ENCODE results near the gene LSP1.

Gene LSP1

DNA sequence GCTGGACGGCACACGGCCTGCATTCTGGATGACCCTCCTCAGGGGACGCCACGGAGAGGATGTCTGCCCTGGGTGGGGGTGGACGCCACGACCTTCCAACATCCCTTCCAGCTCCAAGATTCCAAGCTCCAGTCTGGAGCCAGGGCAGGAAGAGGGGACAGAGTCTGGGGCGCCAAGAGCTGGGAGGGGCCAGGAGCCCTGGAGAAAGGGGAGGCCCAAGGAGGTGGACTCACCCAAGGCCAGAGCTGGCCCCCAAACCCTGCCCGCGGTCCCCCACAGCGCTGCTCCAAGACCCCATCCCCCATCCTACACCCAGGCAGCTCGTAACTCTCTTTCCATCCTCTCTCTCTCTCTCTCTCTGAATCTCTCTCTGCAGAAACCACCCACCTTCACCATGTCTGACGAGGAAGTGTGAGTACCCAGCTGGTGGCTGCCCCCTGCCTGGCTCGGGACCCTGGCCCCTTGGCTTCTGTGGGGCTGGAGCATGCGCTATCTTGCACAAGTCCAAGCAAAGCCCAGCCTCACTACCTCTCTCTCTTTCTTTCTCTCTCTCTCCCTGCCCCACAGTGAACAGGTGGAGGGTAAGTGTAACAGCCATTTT is 69.7 kb downstream of the LSP1 start:
- TF ChIP-seq, protein P1, sequence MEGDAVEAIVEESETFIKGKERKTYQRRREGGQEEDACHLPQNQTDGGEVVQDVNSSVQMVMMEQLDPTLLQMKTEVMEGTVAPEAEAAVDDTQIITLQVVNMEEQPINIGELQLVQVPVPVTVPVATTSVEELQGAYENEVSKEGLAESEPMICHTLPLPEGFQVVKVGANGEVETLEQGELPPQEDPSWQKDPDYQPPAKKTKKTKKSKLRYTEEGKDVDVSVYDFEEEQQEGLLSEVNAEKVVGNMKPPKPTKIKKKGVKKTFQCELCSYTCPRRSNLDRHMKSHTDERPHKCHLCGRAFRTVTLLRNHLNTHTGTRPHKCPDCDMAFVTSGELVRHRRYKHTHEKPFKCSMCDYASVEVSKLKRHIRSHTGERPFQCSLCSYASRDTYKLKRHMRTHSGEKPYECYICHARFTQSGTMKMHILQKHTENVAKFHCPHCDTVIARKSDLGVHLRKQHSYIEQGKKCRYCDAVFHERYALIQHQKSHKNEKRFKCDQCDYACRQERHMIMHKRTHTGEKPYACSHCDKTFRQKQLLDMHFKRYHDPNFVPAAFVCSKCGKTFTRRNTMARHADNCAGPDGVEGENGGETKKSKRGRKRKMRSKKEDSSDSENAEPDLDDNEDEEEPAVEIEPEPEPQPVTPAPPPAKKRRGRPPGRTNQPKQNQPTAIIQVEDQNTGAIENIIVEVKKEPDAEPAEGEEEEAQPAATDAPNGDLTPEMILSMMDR (IDR thresholded peaks at IDR 0.05; ENCODE audit: insufficient read depth, low read depth, low read length, missing control alignments) = no peak
- no peak for DNase-seq (ENCODE audit: low read depth)
- H3K4me3 ChIP-seq (ENCODE audit: low read length) = no peak overlapping the region

DNA sequence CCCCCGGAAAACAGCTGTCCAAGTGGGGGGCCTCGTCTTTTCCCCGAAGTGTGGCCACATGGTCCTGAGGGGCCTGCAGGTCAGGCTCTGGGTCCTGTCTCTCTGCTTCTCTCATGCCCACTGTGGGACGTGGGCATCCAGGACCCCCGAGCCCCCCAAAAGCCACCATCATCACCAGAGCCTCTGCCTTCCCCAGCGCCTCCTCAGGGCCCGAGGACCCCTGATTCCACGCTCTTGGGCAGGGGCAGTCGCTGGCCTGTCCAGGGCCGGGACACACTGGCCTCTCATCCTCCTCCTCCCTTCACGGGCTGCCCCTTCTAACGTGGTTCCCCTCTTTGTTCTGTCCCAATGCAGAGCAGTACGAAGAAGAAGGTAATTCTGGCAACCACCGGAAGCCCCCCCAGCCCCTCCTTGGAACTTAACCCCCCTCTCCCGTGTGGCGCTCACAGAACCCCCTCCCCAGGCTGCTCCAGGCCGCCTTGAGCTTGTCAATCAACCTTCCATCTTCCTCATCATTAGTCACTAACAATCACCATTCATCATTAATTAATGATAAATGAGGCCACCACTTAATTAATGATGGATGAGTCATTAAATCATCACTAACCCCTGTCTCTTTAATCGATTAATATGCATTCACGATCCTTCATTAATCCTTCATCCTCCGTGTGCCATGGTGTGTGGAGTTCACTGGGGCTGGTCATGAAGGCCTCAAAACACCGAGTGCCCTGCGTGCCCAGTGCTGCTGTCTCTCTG is 70.5 kb downstream of the LSP1 start:
- H3K4me3 ChIP-seq (ENCODE audit: low read length) = no peak overlapping the region
- DNase-seq (ENCODE audit: low read depth) = no peak
- TF ChIP-seq, protein P1 (IDR thresholded peaks at IDR 0.05; ENCODE audit: insufficient read depth, low read depth, low read length, missing control alignments) = no peak

DNA sequence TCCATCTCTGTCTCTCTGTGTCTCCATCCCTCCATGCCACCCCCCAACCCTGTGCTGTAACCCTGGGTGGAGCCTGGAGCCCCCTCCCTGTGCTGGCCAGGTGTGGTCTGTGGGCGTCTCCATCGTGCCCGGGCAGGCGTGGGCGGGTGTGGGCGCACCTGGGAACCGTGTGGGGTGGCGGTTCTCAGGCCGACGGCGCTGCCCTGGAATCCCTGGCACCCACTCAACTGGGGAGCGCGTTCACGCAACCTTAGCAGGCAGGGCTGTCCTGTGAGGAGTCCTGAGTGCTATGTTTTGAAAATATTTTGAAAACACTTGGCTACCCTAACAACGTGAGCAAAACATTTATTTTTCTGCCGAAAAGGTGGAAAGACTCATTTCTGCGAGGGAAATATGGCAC is 71.3 kb downstream of the LSP1 start:
- TF ChIP-seq, protein P1 (IDR thresholded peaks at IDR 0.05; ENCODE audit: insufficient read depth, low read depth, low read length, missing control alignments) = no peak
- H3K4me3 ChIP-seq (ENCODE audit: low read length) = no peak overlapping the region
- DNase-seq (ENCODE audit: low read depth) = peak; percentile 71

DNA sequence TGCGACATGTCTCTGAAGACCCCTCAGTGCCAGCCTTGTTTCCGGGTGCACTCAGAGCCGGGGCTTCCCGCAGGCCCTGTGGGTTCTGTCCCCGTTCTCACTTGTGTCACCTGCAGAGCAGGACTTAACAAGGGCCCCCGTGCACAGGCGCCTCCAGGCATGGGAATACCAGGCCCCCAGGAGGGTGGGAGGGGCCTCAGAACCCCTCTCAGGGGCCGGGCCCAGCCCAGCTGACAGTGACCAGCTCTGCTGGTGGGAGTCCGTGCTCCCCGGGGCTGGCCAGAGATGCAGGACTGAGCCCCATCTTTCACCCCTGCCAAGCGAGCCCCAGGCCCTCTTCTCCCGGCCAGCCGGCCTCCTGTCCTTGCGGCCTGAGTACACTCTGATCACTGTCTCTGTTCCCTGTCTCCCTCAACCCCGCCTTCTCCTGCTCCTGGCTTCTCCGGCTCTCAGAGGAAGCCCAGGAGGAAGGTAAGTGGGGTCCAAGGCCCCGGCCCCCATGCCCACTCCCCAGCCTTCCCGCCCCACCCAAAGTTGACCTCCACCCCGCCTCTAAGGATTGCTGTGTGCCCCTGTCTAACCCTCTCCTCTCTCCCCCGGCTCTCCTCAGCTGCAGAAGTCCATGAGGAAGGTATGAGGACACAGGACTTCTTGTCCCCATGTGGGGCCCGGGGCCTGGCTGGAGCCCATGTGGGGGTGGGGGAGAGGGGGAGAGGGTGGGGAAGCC is 71.9 kb downstream of the LSP1 start:
- TF ChIP-seq, protein P1 (IDR thresholded peaks at IDR 0.05; ENCODE audit: insufficient read depth, low read depth, low read length, missing control alignments) = no peak
- no peak for DNase-seq (ENCODE audit: low read depth)

DNA sequence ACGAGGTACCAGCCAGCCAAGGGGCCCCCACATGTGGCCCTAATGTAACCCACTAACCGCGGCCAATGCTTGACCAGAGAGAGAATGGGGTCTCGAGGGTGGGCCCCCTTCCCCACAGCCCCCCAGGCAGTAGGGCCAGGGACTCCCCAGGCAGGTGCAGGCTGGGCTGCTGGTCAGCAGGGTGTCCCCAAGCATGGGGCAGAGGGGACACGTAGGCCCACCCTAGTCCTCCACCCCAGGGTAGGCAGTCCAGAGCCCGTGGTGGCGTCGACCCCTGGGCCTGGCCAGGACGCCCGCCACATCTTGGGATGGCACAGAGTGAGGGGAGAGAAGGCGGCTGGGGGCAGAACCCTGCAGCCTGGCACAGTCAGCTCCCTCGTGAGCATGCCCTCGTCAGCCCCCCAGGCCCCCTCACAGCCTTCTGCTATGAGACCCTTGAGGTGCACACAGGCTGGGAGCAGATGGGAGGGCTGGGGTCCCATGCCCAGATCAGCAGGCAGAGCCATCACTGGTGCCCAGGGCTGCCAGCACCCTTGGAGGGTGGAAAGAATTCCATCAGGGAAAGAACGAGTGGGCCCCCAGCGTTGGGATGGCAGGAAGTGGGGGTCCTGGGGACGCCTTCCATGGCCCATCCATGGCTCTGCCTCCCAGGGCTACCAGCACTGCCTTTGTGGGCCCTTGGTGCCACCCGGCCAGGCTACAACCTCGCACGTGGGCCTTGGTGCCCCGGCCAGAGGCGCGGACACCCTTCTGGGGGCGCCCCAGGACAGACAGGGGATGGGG is 72.7 kb downstream of the LSP1 start:
- TF ChIP-seq, protein P1 (IDR thresholded peaks at IDR 0.05; ENCODE audit: insufficient read depth, low read depth, low read length, missing control alignments) = no peak
- H3K4me3 ChIP-seq (ENCODE audit: low read length) = no peak overlapping the region
- DNase-seq (ENCODE audit: low read depth) = no peak

More for the DNA sequence above, 71.9 kb downstream of the LSP1 start:
- no peak overlapping the region for H3K4me3 ChIP-seq (ENCODE audit: low read length)

DNA sequence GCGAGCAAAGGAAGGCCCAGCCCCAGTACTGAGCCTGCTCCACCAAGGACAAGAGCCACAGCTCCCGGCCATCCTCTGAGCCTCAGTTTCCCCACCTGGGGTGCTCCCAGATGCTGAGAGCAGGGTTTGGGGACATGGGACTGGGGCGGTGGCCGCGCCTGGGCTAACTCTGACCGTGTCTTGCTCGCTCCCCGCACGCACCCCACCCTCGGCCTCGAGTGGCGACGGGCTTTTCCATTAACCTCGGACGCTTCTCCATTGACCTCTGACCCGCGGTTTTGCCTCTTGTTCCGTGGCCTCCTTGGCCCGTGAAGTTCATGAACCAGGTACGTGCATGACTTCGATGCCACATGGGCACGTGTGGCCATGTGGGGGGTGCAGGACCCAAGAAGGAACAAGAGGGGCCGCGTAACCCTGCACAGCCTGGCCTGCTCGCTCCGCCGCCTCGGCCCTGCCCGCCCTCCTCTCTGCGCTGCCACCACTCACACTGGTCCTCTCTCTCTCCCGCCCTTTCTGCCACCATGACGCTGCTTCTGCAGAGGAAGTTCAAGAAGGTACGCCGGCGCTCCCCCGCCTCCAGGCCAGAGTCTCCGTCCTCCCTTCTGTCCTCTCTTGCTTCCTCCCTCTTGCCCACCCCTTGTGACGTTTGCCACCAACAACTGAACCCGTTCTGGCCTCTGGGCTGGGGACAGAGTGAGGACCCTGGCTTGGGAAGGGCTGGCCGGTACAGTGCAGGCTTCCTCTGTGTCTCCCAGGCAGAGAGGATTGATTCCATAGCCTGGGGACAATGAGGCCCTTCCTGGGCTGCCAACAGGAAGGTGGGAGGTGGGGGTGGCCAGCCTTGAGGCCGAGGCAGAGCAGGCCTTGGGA is 73.5 kb downstream of the LSP1 start:
- H3K4me3 ChIP-seq (ENCODE audit: low read length) = no peak overlapping the region
- TF ChIP-seq, protein P1 (IDR thresholded peaks at IDR 0.05; ENCODE audit: insufficient read depth, low read depth, low read length, missing control alignments) = no peak
- DNase-seq (ENCODE audit: low read depth) = no peak

All from epithelial cell of esophagus (primary cell).